NK-92 treated with Interleukin-12 subunit alpha and Interleukin-12 subunit beta, amount 100 ng/mL, for 24 hours (cell line): ENCODE measurements around the gene ELAC1.
"Not testable (repeated sequence)": the region's sequence is repeated elsewhere in the genome, so short reads cannot be mapped to it uniquely, and the experiment has no call there.

Source experiments
- DNase-seq: peaks from one replicate; lab custom pipeline; 2025; lab: John Stamatoyannopoulos, UW

ELAC1 gene

GRCh38 chr18:50967714-50968661 is at the start of gene ELAC1:
Gene ELAC1, plus strand, starts transcription at chr18:50968040. Its CDS starts 6,365 bp downstream, at chr18:50974405.
- peak; percentile 55 for DNase-seq

GRCh38 chr18:50918153-50918552 is 49.7 kb upstream of the ELAC1 start:
- DNase-seq: no peak

GRCh38 chr18:50924372-50924771 is 43.5 kb upstream of the ELAC1 start:
- no peak for DNase-seq

- DNase-seq: no peak
These were observed 41.3 kb upstream of the ELAC1 start for GRCh38 chr18:50926521-50926920.

GRCh38 chr18:50928551-50928950 is 39.3 kb upstream of the ELAC1 start:
- DNase-seq: no peak

GRCh38 chr18:50933684-50934083 is 34.2 kb upstream of the ELAC1 start:
- DNase-seq: no peak

GRCh38 chr18:50934545-50935211 is 33.2 kb upstream of the ELAC1 start:
- DNase-seq: no peak

GRCh38 chr18:50935493-50936191 is 32.2 kb upstream of the ELAC1 start:
- no peak for DNase-seq

GRCh38 chr18:50937183-50937582 is 30.7 kb upstream of the ELAC1 start:
- no peak for DNase-seq

GRCh38 chr18:50938912-50939311 is 28.9 kb upstream of the ELAC1 start:
- DNase-seq: no peak

GRCh38 chr18:50944245-50944932 is 23.5 kb upstream of the ELAC1 start:
- DNase-seq: no peak

- DNase-seq: not testable (repeated sequence)
These were observed 21.9 kb upstream of the ELAC1 start for GRCh38 chr18:50945918-50946317.

- no peak for DNase-seq
These were observed 19.9 kb upstream of the ELAC1 start for GRCh38 chr18:50947899-50948298.

- no peak for DNase-seq
These were observed 18.7 kb upstream of the ELAC1 start for GRCh38 chr18:50949185-50949584.

- no peak for DNase-seq
These were observed 17.2 kb upstream of the ELAC1 start for GRCh38 chr18:50950626-50951025.

- DNase-seq: no peak
These were observed 14.0 kb upstream of the ELAC1 start for GRCh38 chr18:50953822-50954221.

GRCh38 chr18:50955253-50955652 is 12.6 kb upstream of the ELAC1 start:
- DNase-seq: no peak

GRCh38 chr18:50956116-50956515 is 11.7 kb upstream of the ELAC1 start:
- DNase-seq: no peak

GRCh38 chr18:50961974-50962373 is 5.9 kb upstream of the ELAC1 start:
- DNase-seq: no peak

GRCh38 chr18:50969448-50969847 is 1.6 kb downstream of the ELAC1 start:
- DNase-seq: no peak

- DNase-seq: no peak
These were observed 2.2 kb downstream of the ELAC1 start for GRCh38 chr18:50970006-50970405.

GRCh38 chr18:50972404-50972803 is 4.6 kb downstream of the ELAC1 start:
- not testable (repeated sequence) for DNase-seq
